GM12801 (cell line): Measurements from ENCODE around the gene MSTO1.

ENCODE experiments used
- TF ChIP-seq, protein P1 (sequence below): IDR thresholded peaks from one replicate; pipeline ENCODE4 v1.5.1; 2011; ENCODE audit warnings: control low read depth; ENCODE audit not compliant: insufficient read length; ENCODE audit errors: extremely low read depth

The MSTO1 gene

DNA sequence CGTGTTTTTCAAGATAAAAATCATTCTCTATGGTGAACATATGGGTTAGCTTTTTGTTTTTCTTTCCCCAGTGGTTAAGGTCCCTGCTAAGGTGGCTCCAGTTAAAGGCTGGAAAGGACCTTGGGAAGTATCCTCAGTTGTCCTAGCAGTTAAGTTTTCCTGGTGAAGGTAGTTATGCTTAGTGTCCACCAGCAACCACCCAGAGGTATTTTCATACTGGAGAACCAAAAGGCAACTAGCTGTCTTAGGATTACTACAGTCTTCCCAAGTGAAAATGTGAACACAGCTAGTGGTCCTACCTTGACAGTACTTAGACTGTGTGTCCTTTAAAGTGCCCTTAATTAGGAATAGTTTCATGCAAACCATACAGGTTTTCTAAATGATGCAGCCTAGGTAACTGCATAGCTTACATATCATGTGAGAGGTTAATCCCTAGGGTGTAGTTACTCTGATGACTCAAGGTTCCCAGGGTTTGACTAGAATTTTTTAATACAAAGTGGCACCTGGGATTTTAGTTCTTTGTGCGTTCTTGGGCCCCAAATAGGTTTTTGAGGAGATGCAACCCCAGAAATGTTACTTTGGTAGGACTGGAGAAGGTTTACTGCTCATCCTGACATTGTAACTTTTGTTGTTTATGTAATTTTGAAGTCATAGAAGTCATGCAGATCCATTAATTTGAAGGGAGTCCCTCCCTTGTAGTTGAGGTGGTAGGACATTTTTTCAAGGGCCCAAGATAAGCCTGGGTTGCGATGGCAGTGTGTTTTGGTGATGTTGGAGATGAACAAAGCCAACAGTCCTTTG lies 42.0 kb downstream of the MSTO1 start:
- TF ChIP-seq, protein P1, sequence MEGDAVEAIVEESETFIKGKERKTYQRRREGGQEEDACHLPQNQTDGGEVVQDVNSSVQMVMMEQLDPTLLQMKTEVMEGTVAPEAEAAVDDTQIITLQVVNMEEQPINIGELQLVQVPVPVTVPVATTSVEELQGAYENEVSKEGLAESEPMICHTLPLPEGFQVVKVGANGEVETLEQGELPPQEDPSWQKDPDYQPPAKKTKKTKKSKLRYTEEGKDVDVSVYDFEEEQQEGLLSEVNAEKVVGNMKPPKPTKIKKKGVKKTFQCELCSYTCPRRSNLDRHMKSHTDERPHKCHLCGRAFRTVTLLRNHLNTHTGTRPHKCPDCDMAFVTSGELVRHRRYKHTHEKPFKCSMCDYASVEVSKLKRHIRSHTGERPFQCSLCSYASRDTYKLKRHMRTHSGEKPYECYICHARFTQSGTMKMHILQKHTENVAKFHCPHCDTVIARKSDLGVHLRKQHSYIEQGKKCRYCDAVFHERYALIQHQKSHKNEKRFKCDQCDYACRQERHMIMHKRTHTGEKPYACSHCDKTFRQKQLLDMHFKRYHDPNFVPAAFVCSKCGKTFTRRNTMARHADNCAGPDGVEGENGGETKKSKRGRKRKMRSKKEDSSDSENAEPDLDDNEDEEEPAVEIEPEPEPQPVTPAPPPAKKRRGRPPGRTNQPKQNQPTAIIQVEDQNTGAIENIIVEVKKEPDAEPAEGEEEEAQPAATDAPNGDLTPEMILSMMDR, result no peak

DNA sequence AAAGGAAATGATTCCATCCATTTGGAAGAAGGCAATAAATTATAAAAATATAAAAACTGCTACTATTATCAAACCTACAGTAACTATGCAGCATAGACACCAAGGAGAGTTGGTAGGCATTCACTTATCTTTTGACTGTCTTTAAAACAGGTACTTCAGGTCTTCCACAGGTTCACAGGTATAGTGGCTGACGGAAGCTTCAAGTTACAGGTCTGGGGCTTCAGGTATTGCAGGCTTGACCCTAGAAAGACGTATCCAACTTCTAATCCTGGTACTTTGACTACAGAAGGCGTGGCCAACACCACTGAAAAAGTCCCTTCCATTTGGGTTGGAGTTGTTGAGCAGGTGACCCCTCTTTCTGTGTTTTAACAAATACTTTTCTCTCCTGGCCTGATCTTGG lies 42.9 kb downstream of the MSTO1 start:
- TF ChIP-seq, protein P1, result no peak

DNA sequence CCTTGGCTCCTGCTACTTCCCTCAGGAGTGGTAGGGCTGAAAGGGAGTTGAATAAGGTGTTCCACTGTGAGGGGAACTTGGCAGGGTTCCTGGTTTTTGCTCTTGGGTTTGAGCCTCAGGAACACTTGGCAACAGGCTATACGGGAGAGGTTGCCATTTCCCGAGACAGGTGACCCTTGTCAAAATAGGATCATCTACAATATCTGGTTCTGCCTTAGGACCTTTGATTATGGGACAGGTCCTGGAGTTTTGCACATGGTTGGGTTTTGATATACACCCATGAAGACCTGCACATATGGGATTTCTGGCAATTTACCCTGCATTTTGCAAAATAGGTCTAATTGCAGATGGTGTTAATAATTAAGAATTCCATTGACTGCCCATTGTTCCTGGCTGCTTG lies 47.4 kb downstream of the MSTO1 start:
- TF ChIP-seq, protein P1, result no peak
